Liver (tissue), 9 donors: ENCODE measurements around the gene UBXN4. TPM values are rescaled to one million over a fixed set of nuclear protein-coding genes. Genes with fewer than 3 reads are reported as not detected.

Source experiments
- DNase-seq: peaks from one replicate; pipeline ENCODE4 v3.0.0-alpha.2; 2017; ENCODE audit warnings: low spot score
- H3K27ac ChIP-seq, 2 donors: one replicate each; pipeline ENCODE4 v1.7.0; 2013; ENCODE audit warnings: inconsistent platforms in 2 of 2, low read length in 2 of 2, control low read depth in 1 of 2, low read depth in 1 of 2, mild to moderate bottlenecking in 1 of 2
- H3K27me3 ChIP-seq, 4 donors: one replicate each; pipeline versions ENCODE4 v1.6.1 to v1.7.0; 2013; ENCODE audit warnings: low read length in 3 of 4, inconsistent platforms in 1 of 4, mild to moderate bottlenecking in 1 of 4, moderate library complexity in 1 of 4; ENCODE audit not compliant: control insufficient read depth in 4 of 4, insufficient read depth in 4 of 4
- H3K36me3 ChIP-seq, 4 donors: one replicate each; pipeline versions ENCODE4 v1.6.1 to v1.7.0; 2013; ENCODE audit warnings: low read length in 3 of 4, mild to moderate bottlenecking in 3 of 4, low read depth in 1 of 4, moderate library complexity in 1 of 4; ENCODE audit not compliant: control insufficient read depth in 4 of 4, insufficient read depth in 3 of 4
- H3K4me1 ChIP-seq, 4 donors: one replicate each; pipeline versions ENCODE4 v1.6.1 to v1.7.0; 2013; ENCODE audit warnings: low read length in 3 of 4, mild to moderate bottlenecking in 3 of 4, moderate library complexity in 1 of 4; ENCODE audit not compliant: control insufficient read depth in 4 of 4, insufficient read depth in 4 of 4
- H3K4me3 ChIP-seq, 3 donors: one replicate each; pipeline versions ENCODE4 v1.6.1 to v1.7.0; 2013; ENCODE audit warnings: low read length in 3 of 3, control low read depth in 1 of 3, low read depth in 1 of 3, mild to moderate bottlenecking in 1 of 3
- H3K9ac ChIP-seq, 2 donors: one replicate each; pipeline ENCODE4 v1.7.0; 2013; ENCODE audit warnings: low read length in 2 of 2, mild to moderate bottlenecking in 2 of 2, moderate library complexity in 2 of 2, control low read depth in 1 of 2, low read depth in 1 of 2
- H3K9me3 ChIP-seq, 4 donors: one replicate each; pipeline versions ENCODE4 v1.6.1 to v1.7.0; 2013; ENCODE audit warnings: low read length in 3 of 4; ENCODE audit not compliant: control insufficient read depth in 4 of 4
- ATF3 ChIP-seq: IDR thresholded peaks from 2 replicates; pipeline ENCODE4 v1.6.1; 2016; ENCODE audit warnings: antibody characterized with exemption
- CTCF ChIP-seq: fragments of 150-350 bp; IDR thresholded peaks from 2 replicates; pipeline ENCODE4 v1.5.1; 2017; ENCODE audit warnings: improper control_type of control experiment, low read depth, low read length; ENCODE audit not compliant: missing input control
- EGR1 ChIP-seq, 2 donors: IDR thresholded peaks; 2 replicates each; pipeline ENCODE4 v1.6.1; 2016 to 2018; ENCODE audit warnings: antibody characterized with exemption in 2 of 2, low read depth in 2 of 2
- FOXA1 ChIP-seq: IDR thresholded peaks from 2 replicates; pipeline ENCODE4 v1.6.1; 2016; ENCODE audit warnings: antibody characterized with exemption
- FOXA2 ChIP-seq: IDR thresholded peaks from 2 replicates; pipeline ENCODE4 v1.6.1; 2016; ENCODE audit warnings: antibody characterized with exemption
- GABPA ChIP-seq, 2 donors: IDR thresholded peaks in 1 of 2; conservative IDR thresholded peaks in 1 of 2; 2 replicates each; pipeline ENCODE4 v1.6.1; 2016; ENCODE audit warnings: antibody characterized with exemption in 2 of 2, mild to moderate bottlenecking in 1 of 2, moderate library complexity in 1 of 2
- HNF4A ChIP-seq, 2 donors: conservative IDR thresholded peaks; 2 replicates each; pipeline ENCODE4 v1.6.1; 2016; ENCODE audit warnings: antibody characterized with exemption in 2 of 2, mild to moderate bottlenecking in 2 of 2
- HNF4G ChIP-seq: IDR thresholded peaks from 2 replicates; pipeline ENCODE4 v1.6.1; 2016; ENCODE audit warnings: antibody characterized with exemption
- JUND ChIP-seq, 2 donors: IDR thresholded peaks; 2 replicates each; pipeline ENCODE4 v1.6.1; 2016; ENCODE audit warnings: antibody characterized with exemption in 2 of 2
- MAX ChIP-seq: IDR thresholded peaks from 2 replicates; pipeline ENCODE4 v1.6.1; 2016; ENCODE audit warnings: antibody characterized with exemption
- NR2F2 ChIP-seq: IDR thresholded peaks from 2 replicates; pipeline ENCODE4 v1.6.1; 2016; ENCODE audit warnings: antibody characterized with exemption
- RAD21 ChIP-seq, 2 donors: IDR thresholded peaks; 2 replicates each; pipeline ENCODE4 v1.6.1; 2016; ENCODE audit warnings: antibody characterized with exemption in 2 of 2, mild to moderate bottlenecking in 2 of 2
- REST ChIP-seq: IDR thresholded peaks from 2 replicates; pipeline ENCODE4 v1.6.1; 2016; ENCODE audit warnings: antibody characterized with exemption, mild to moderate bottlenecking
- RXRA ChIP-seq, 2 donors: IDR thresholded peaks; 2 replicates each; pipeline ENCODE4 v1.6.1; 2017 to 2018; ENCODE audit warnings: antibody characterized with exemption in 2 of 2, mild to moderate bottlenecking in 1 of 2
- SP1 ChIP-seq: IDR thresholded peaks from 2 replicates; pipeline ENCODE4 v1.6.1; 2018; ENCODE audit warnings: antibody characterized with exemption, mild to moderate bottlenecking
- TAF1 ChIP-seq: conservative IDR thresholded peaks from 2 replicates; pipeline ENCODE4 v1.6.1; 2016; ENCODE audit warnings: antibody characterized with exemption, mild to moderate bottlenecking
- YY1 ChIP-seq: IDR thresholded peaks from 2 replicates; pipeline ENCODE4 v1.6.1; 2016; ENCODE audit warnings: antibody characterized with exemption, mild to moderate bottlenecking
- ZBTB33 ChIP-seq: IDR thresholded peaks from 2 replicates; pipeline ENCODE4 v1.6.1; 2016; ENCODE audit warnings: antibody characterized with exemption
- WGBS: extraction: QIAGEN DNeasy Blood & Tissue Kit; methylation state at CpG from one replicate; pipeline ENCODE4 v1.1.7; 2013; 5-methylcytosine and 5-hydroxymethylcytosine counted together
- polyA plus RNA-seq, 2 donors: library from polyadenylated mRNA; stranded (reverse) in 1 of 2; unstranded in 1 of 2; fragments of 200-250 nt in 1 of 2; fragments of >200 nt in 1 of 2; fragmentation: Nextera tagmentation in 1 of 2; extraction: Ambion mirVana in 1 of 2; gene quantifications; one replicate each; pipeline versions ENCODE4 v1.2.1 to v1.2.3, GENCODE V29; 2013 to 2015
- total RNA-seq, 2 donors: library from RNA; depleted of rRNA; stranded (reverse); fragments of >200 nt; gene quantifications; one replicate each; pipeline ENCODE4 v1.2.3, GENCODE V29; 2014
- donor health status: healthy.
- donor health status: healthy.
- donor health status: healthy.
- donor health status: healthy.
- donor health status: healthy.

UBXN4 gene
- total and polyA plus RNA-seq, 4 donors: 46.5 to 172 (median 67.4) TPM

- Histone ChIP-seq H3K9me3 (peaks cover 0 to 14% (median 2%) of the 10 kb centered on the region in 4 donors), H3K36me3 (no peaks in the 10 kb centered on the region), H3K9ac (no peak overlapping the region), H3K27ac (no peak overlapping the region), H3K4me3 (no peak overlapping the region), H3K4me1 (no peaks in the 10 kb centered on the region), H3K27me3 (no peaks in the 10 kb centered on the region)
- TF ChIP-seq JUND (IDR thresholded peaks at IDR 0.05): no peak
- no peak for TF ChIP-seq RXRA (IDR thresholded peaks at IDR 0.05)
- no peak for TF ChIP-seq NR2F2
- TF ChIP-seq MAX: no peak
- no peak for TF ChIP-seq REST
- no peak for TF ChIP-seq HNF4A (conservative IDR thresholded peaks at IDR 0.05)
- TF ChIP-seq FOXA2: no peak
- TF ChIP-seq FOXA1: no peak
- no peak for TF ChIP-seq EGR1 (IDR thresholded peaks at IDR 0.05; ENCODE audit: low read depth in 2 of 2)
- no peak for DNase-seq
- WGBS: 81% methylated on average over 8 of the region's 8 CpGs
Observed at GRCh38 chr2:135818937-135819610, 77.4 kb downstream of the UBXN4 start.

- WGBS: 63% methylated on average over 9 of the region's 9 CpGs
- TF ChIP-seq FOXA2 (no peak), RAD21 (IDR thresholded peaks at IDR 0.05) (no peak), REST (no peak), EGR1 (IDR thresholded peaks at IDR 0.05; ENCODE audit: low read depth in 2 of 2) (no peak), ZBTB33 (no peak), HNF4A (conservative IDR thresholded peaks at IDR 0.05) (no peak), SP1 (no peak), GABPA (IDR thresholded peaks at IDR 0.05 in 1 of 2, conservative IDR thresholded peaks at IDR 0.05 in 1 of 2) (no peak), TAF1 (no peak), FOXA1 (no peak), CTCF (no peak), JUND (IDR thresholded peaks at IDR 0.05) (no peak), ATF3 (no peak), YY1 (no peak), NR2F2 (no peak), HNF4G (no peak), RXRA (IDR thresholded peaks at IDR 0.05) (no peak), MAX (no peak)
- DNase-seq: no peak
- Histone ChIP-seq H3K27me3 (no peaks in the 10 kb centered on the region), H3K4me1 (no peaks in the 10 kb centered on the region), H3K4me3 (no peak overlapping the region), H3K36me3 (no peaks in the 10 kb centered on the region), H3K9me3 (peaks cover 0 to 14% (median 2%) of the 10 kb centered on the region in 4 donors), H3K27ac (no peak overlapping the region), H3K9ac (no peak overlapping the region)
Observed at GRCh38 chr2:135820003-135820618, 78.5 kb downstream of the UBXN4 start.
